ENCODE data around the gene NFATC2IP. TPM values are rescaled to one million over a fixed set of nuclear protein-coding genes. Genes with fewer than 3 reads are reported as not detected.

The NFATC2IP gene
- total RNA-seq, 2 experiments from 2014 or later, result 65.6 to 74.4 TPM

DNA sequence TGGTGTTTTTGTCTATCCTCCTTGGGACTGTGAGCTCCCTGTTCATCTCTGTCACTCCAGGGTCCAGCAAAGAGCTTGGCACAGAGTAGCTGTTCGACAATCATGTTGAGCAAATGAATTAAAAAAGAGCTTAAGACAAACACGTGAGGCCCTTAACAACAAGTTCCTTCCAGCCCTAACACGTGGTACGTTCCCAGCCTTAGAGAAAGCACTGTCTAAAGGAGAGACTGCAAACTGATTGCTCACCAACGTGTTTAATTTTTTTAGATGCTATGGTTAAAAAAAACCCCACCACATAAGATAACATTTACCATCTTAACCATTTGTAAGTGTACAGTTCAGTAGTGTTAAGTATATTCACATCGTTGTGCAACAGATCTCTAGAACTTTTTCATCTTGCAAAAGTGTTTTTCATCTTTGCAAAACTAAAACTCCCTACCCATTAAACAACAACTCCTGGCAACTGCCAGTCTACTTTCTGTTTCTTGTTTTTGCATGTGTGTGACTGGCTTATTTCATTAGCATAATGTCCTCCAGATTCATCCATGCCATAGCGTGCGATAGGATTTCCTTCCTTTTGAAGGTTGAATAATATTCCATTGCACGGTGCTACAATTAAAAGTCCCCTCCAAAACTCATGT, 62.3 kb downstream of the NFATC2IP start:
- Mint-ChIP-seq H3K27ac (peak overlapping the region; percentile 95), H3K4me3 (no peak overlapping the region), H3K4me1 (peaks cover 51% of the 10 kb centered on the region), H3K36me3 (peaks cover 7% of the 10 kb centered on the region), H3K27me3 (no peaks in the 10 kb centered on the region), H3K9me3 (no peaks in the 10 kb centered on the region)
- DNase-seq, result no peak

DNA sequence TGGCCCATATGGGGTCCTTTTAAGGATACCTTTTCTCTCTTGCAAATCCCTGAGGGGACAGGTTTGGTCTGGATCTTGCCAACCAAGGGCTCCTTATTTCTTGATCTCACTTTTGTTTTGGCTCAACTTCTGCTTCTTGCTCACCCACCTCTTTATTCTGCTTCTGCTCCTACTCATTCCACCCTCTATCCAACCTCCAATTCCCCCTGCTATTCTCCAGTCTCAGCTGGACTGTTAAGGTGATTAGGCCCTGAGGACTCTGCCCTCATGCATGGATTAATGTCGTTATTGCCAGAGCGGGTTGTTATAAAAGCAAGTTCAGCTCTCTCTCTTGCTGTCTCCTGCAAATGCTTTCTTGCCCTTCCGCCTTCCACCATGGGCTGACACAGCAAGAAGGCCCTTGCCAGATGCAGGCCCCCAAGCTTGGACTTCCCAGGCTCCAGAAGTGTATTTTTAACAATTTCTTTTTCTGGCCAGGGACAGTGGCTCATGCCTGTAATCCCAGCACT, 63.9 kb downstream of the NFATC2IP start:
- no peak for DNase-seq
- Mint-ChIP-seq H3K36me3 (peaks cover 7% of the 10 kb centered on the region), H3K27me3 (no peaks in the 10 kb centered on the region), H3K4me1 (peaks cover 43% of the 10 kb centered on the region), H3K9me3 (no peaks in the 10 kb centered on the region), H3K27ac (peak overlapping the region; percentile 65), H3K4me3 (no peak overlapping the region)

Other genes with a start within 250 kb of the NFATC2IP start
- gene EIF3C, start 239.5 kb upstream of the NFATC2IP start, total RNA-seq, result 100 to 1,000 TPM; 825 to 930 TPM
- 1 to 10 TPM; 1.6 to 1.8 TPM for gene NPIPB9, start 199.2 kb upstream of the NFATC2IP start, total RNA-seq
- gene ATXN2L, start 127.9 kb upstream of the NFATC2IP start, total RNA-seq, result 100 to 1,000 TPM; 296 to 308 TPM
- gene TUFM, start 104.6 kb upstream of the NFATC2IP start, total RNA-seq, result 100 to 1,000 TPM; 360 to 382 TPM
- 10 to 100 TPM; 33.8 to 34.7 TPM for gene SH2B1, start 87.1 kb upstream of the NFATC2IP start, total RNA-seq
- gene ATP2A1, start 72.4 kb upstream of the NFATC2IP start, total RNA-seq, result 1 to 10 TPM; 2.0 to 2.8 TPM
- gene RABEP2, start 25.7 kb upstream of the NFATC2IP start, total RNA-seq, result 10 to 100 TPM; 11.4 to 12.5 TPM
- gene CD19, start 19.0 kb upstream of the NFATC2IP start, total RNA-seq, result 1 to 10 TPM; 2.1 to 2.6 TPM
- gene SPNS1, start 23.8 kb downstream of the NFATC2IP start, total RNA-seq, result 10 to 100 TPM; 24.4 to 26.3 TPM
- 100 to 1,000 TPM; 159 to 175 TPM for gene LAT, start 34.1 kb downstream of the NFATC2IP start, total RNA-seq

All from activated naive CD8-positive, alpha-beta T cell treated with anti-CD3 and anti-CD28 coated beads for 36 hours (primary cell).